K562 (cell line): ENCODE measurements around the gene NELL1. TPM values are rescaled to one million over a fixed set of nuclear protein-coding genes. Genes with fewer than 3 reads are reported as not detected.

ENCODE experiments used
- ATAC-seq: fragments of 200-7000 bp; cut with Tn5 transposase; 3 replicates; pipeline ENCODE4 v1.9.1; 2020; ENCODE audit warnings: moderate library complexity
- BruUV-seq: library from RNA; stranded (reverse); fragments of 400-500 nt; replicated peaks from 2 replicates; lab custom pipeline; 2021; lab: Mats Ljungman, UMichigan
- CTCF ChIA-PET: fragments of 300-600 bp; formaldehyde crosslinking; extraction: SDS; loops from one replicate; lab custom pipeline; 2021; ENCODE audit warnings: low intra/inter-chr PET ratio; lab: Yijun Ruan, JAX
- POLR2A ChIA-PET: fragments of 300-600, 350-650 bp; sonication (Branson Sonifier 250); formaldehyde crosslinking; extraction: SDS; loops from one replicate; lab custom pipeline; 2021; ENCODE audit warnings: antibody characterized with exemption, inconsistent platforms; lab: Yijun Ruan, JAX
- DNase-seq, 4 experiments: peaks; one replicate each; pipeline versions ENCODE4 v3.0.0 to v3.0.0-alpha.2; 2011 to 2018; ENCODE audit warnings: low spot score in 3 of 4, mixed read lengths in 3 of 4; ENCODE audit errors: extremely low read depth in 1 of 4
- FAIRE-seq: peaks from 2 replicates; lab custom pipeline; 2011; peaks lifted over from hg19 to GRCh38; lab: Jason Lieb, UNC
- H2AFZ ChIP-seq: 2 replicates; pipeline ENCODE4 v1.6.0; 2011; ENCODE audit warnings: low read depth, low read length, control low read depth, inconsistent platforms
- H3K27ac ChIP-seq: fragments of 200-600 bp; 3 replicates; pipeline ENCODE4 v1.8.0; 2011; ENCODE audit warnings: low read depth, mild to moderate bottlenecking, control low read depth, inconsistent platforms, low read length, moderate library complexity, mixed read lengths; ENCODE audit errors: extremely low read depth
- H3K27me3 ChIP-seq, 2 experiments: fragments of 300-600 bp in 1 of 2; 2 replicates in 1 of 2; 3 replicates in 1 of 2; pipeline versions ENCODE4 v1.6.0 to v1.8.0; 2011; ENCODE audit warnings: inconsistent platforms in 2 of 2, low read length in 2 of 2, mild to moderate bottlenecking in 1 of 2, mixed read lengths in 1 of 2, moderate library complexity in 1 of 2; ENCODE audit not compliant: control insufficient read depth in 2 of 2, insufficient read depth in 2 of 2
- H3K36me3 ChIP-seq: fragments of 300-600 bp; 3 replicates; pipeline ENCODE4 v1.8.0; 2011; ENCODE audit warnings: mild to moderate bottlenecking, low read length, inconsistent platforms; ENCODE audit not compliant: control insufficient read depth, insufficient read depth
- H3K4me1 ChIP-seq, 2 experiments: fragments of 200-600 bp in 1 of 2; replicated peaks in 1 of 2; 2 replicates in 1 of 2; 3 replicates in 1 of 2; pipeline versions ENCODE4 v1.5.1 to v1.8.0; 2011; ENCODE audit warnings: inconsistent platforms in 2 of 2, low read length in 2 of 2, mild to moderate bottlenecking in 1 of 2, mixed read lengths in 1 of 2, moderate library complexity in 1 of 2; ENCODE audit not compliant: control insufficient read depth in 2 of 2, insufficient read depth in 2 of 2
- H3K4me2 ChIP-seq: 2 replicates; pipeline ENCODE4 v1.6.1; 2011; ENCODE audit warnings: low read length, control low read depth, inconsistent platforms, mixed read lengths; ENCODE audit not compliant: insufficient read depth
- H3K4me3 ChIP-seq: fragments of 200-600 bp; sonication (generic), shearing (Covaris generic); 2 replicates; pipeline ENCODE4 v1.5.1; 2016; ENCODE audit warnings: control low read depth, inconsistent platforms
- H3K79me2 ChIP-seq: fragments of 200-600 bp; 3 replicates; pipeline ENCODE4 v1.8.0; 2011; ENCODE audit warnings: low read length, inconsistent platforms; ENCODE audit not compliant: control insufficient read depth, insufficient read depth
- H3K9ac ChIP-seq, 2 experiments: 2 replicates each; pipeline versions ENCODE4 v1.6.0 to v1.6.1; 2011; ENCODE audit warnings: low read depth in 2 of 2, low read length in 2 of 2, control low read depth in 1 of 2, inconsistent platforms in 1 of 2, mild to moderate bottlenecking in 1 of 2, mixed read lengths in 1 of 2; ENCODE audit not compliant: insufficient read depth in 1 of 2
- H3K9me1 ChIP-seq: one replicate; pipeline ENCODE4 v1.6.0; 2011; ENCODE audit warnings: inconsistent platforms, mild to moderate bottlenecking, low read length, moderate library complexity; ENCODE audit not compliant: control insufficient read depth, insufficient read depth
- H3K9me3 ChIP-seq: replicated peaks from 2 replicates; pipeline ENCODE4 v1.5.1; 2011; ENCODE audit warnings: low read depth, low read length, inconsistent platforms; ENCODE audit not compliant: control insufficient read depth, insufficient read depth
- H4K20me1 ChIP-seq: replicated peaks from 2 replicates; pipeline ENCODE4 v1.6.1; 2011; ENCODE audit warnings: low read length, inconsistent platforms, mixed read lengths; ENCODE audit not compliant: control insufficient read depth, insufficient read depth
- FOXM1 ChIP-seq, 2 experiments: fragments of 450-650 bp in 1 of 2; sonication (generic) in 1 of 2; formaldehyde crosslinking in 1 of 2; IDR thresholded peaks; 2 replicates each; pipeline versions ENCODE4 v1.6.1 to v1.9.0; 2017 to 2022; ENCODE audit warnings: low read depth in 2 of 2, mild to moderate bottlenecking in 2 of 2, missing genetic modification reagents in 1 of 2, moderate library complexity in 1 of 2
- FUS ChIP-seq: fragments of 200-400 bp; formaldehyde crosslinking; optimal IDR thresholded peaks from 2 replicates; pipeline ENCODE3; 2017; ENCODE audit warnings: low read depth, low read length
- HMG20A ChIP-seq: fragments of 450-650 bp; formaldehyde crosslinking; conservative IDR thresholded peaks from 2 replicates; pipeline ENCODE4 v1.4.0; 2020; ENCODE audit warnings: mild to moderate bottlenecking, mixed read lengths
- HSF4 ChIP-seq: fragments of 250-450 bp; sonication (Bioruptor Pico); IDR thresholded peaks from 2 replicates; pipeline ENCODE4 v2.1.2; 2022; ENCODE audit warnings: mild to moderate bottlenecking, moderate library complexity, borderline replicate concordance
- KHSRP ChIP-seq: fragments of 450-650 bp; IDR thresholded peaks from 2 replicates; pipeline ENCODE4 v1.6.1; 2017
- MAFF ChIP-seq: IDR thresholded peaks from 2 replicates; pipeline ENCODE4 v1.6.1; 2012; ENCODE audit warnings: low read length, improper control_type of control experiment
- NCOR1 ChIP-seq: fragments of 450-650 bp; IDR thresholded peaks from 2 replicates; pipeline ENCODE4 v1.6.1; 2016; ENCODE audit warnings: mild to moderate bottlenecking, moderate library complexity
- NELFE ChIP-seq: IDR thresholded peaks from 2 replicates; pipeline ENCODE4 v1.6.1; 2011; ENCODE audit warnings: mild to moderate bottlenecking; ENCODE audit not compliant: insufficient read depth, insufficient read length
- NR4A1 ChIP-seq, 2 experiments: fragments of 250-450 bp in 1 of 2; fragments of 450-650 bp in 1 of 2; sonication (Bioruptor Pico) in 1 of 2; IDR thresholded peaks; 2 replicates each; pipeline versions ENCODE4 v1.4.0 to v1.6.1; 2016 to 2020; ENCODE audit warnings: mild to moderate bottlenecking in 2 of 2, missing compliant biosample characterization in 1 of 2, missing genetic modification characterization in 1 of 2, moderate library complexity in 1 of 2
- PML ChIP-seq: IDR thresholded peaks from 2 replicates; pipeline ENCODE4 v1.6.1; 2012; ENCODE audit warnings: low read length, inconsistent platforms
- RBM25 ChIP-seq: fragments of 200-400 bp; formaldehyde crosslinking; IDR thresholded peaks from 2 replicates; pipeline ENCODE4 v1.6.1; 2018; ENCODE audit warnings: low read length, low read depth, moderate library complexity; ENCODE audit not compliant: severe bottlenecking
- STAG1 ChIP-seq: sonication (generic); formaldehyde crosslinking; IDR thresholded peaks from 2 replicates; pipeline ENCODE4 v1.5.0; 2020; ENCODE audit warnings: missing genetic modification reagents, borderline replicate concordance
- ZBTB7A ChIP-seq: IDR thresholded peaks from 2 replicates; pipeline ENCODE4 v1.6.1; 2011; ENCODE audit warnings: low read depth, mild to moderate bottlenecking, low read length, moderate library complexity, borderline replicate concordance; ENCODE audit not compliant: control insufficient read depth
- WGBS: fragments of 100-300 bp; shearing (Covaris generic); methylation state at CpG from one replicate; pipeline ENCODE4 v1.1.6; 2016; ENCODE audit warnings: low coverage, mixed read lengths; ENCODE audit not compliant: insufficient coverage; ENCODE audit errors: missing lambda C conversion rate; 5-methylcytosine and 5-hydroxymethylcytosine counted together
- in situ Hi-C: fragments of 300-500 bp; cut with MboI; formaldehyde crosslinking; loops from 4 replicates; pipeline ENCODE4 v1.15.0; 2018; ENCODE audit warnings: inconsistent platforms, mixed read lengths
- intact Hi-C: fragments of 100-400 bp; cut with micrococcal nuclease; formaldehyde crosslinking; loops from 2 replicates; pipeline ENCODE4 v1.14.2; 2022
- polyA plus RNA-seq, 8 experiments: library from polyadenylated mRNA; depleted of rRNA in 4 of 8; stranded (reverse) in 5 of 8; unstranded in 3 of 8; fragments of >200 nt; fragmentation: Nextera tagmentation in 2 of 8; fragmentation: Illumina TruSeq in 1 of 8; extraction: Ambion mirVana in 2 of 8; extraction: Trizol in 1 of 8; gene quantifications; 2 replicates each; pipeline versions ENCODE4 v1.2.1 to v1.2.3, GENCODE V29; 2011 to 2014; ENCODE audit warnings: inconsistent platforms in 1 of 8, missing spikeins in 1 of 8
- total RNA-seq, 7 experiments: library from RNA; depleted of rRNA in 6 of 7; stranded (reverse); fragments of >200 nt in 6 of 7; fragmentation: Illumina TruSeq in 2 of 7; extraction: Trizol in 2 of 7; gene quantifications; 2 replicates each; pipeline versions ENCODE4 v1.2.1 to v1.2.3, GENCODE V29; 2011 to 2021; ENCODE audit warnings: low replicate concordance in 1 of 7

NELL1 gene
- total and polyA plus RNA-seq, 9 of the 15 experiments (the other 6 are each of a cell fraction or from before 2014, with no cell fraction given): not detected

- no peak for TF ChIP-seq HMG20A (CRISPR knock-in tag)
- no peak for TF ChIP-seq RBM25
- TF ChIP-seq, all 486 proteins: peak for 0
Measured at GRCh38 chr11:21254055-21254454, 584.7 kb downstream of the NELL1 start (continued).

GRCh38 chr11:21254790-21255189, 585.4 kb downstream of the NELL1 start:
- H3K79me2 ChIP-seq: no peaks in the 10 kb centered on the region
- ATAC-seq: no peak
- WGBS: 0% methylated on average over 3 of the region's 3 CpGs
- DNase-seq: no peak
- H3K9ac ChIP-seq: no peak overlapping the region
- ChIA-PET POLR2A (no interaction called here), CTCF (no interaction called here)
- no peaks in the 10 kb centered on the region for H3K9me3 ChIP-seq
- H3K9me1 ChIP-seq: no peaks in the 10 kb centered on the region
- intact Hi-C loops: no loop called here
- no peak overlapping the region for H2AFZ ChIP-seq
- in situ Hi-C loops: no loop called here
- no TSS peak for BruUV-seq
- H3K4me2 ChIP-seq: no peak overlapping the region
- no peak overlapping the region for H3K4me3 ChIP-seq
- H4K20me1 ChIP-seq: no peaks in the 10 kb centered on the region
- no peak for FAIRE-seq
- no peak for TF ChIP-seq PML
- TF ChIP-seq FUS: no peak
- no peak for TF ChIP-seq NELFE
- no peak for TF ChIP-seq KHSRP
- no peak for TF ChIP-seq MAFF
- TF ChIP-seq FOXM1 (IDR thresholded peaks at IDR 0.05; ENCODE audit: low read depth): no peak
- TF ChIP-seq FOXM1 (CRISPR knock-in tag; IDR thresholded peaks at IDR 0.05; ENCODE audit: low read depth): no peak
- TF ChIP-seq STAG1 (CRISPR knock-in tag): no peak
- TF ChIP-seq NR4A1 (CRISPR knock-in tag; IDR thresholded peaks at IDR 0.05): no peak
- TF ChIP-seq NR4A1 (tag; IDR thresholded peaks at IDR 0.05): no peak
- TF ChIP-seq NCOR1: no peak
- no peak for TF ChIP-seq ZBTB7A
- no peak for TF ChIP-seq HSF4
- no peaks in the 10 kb centered on the region for H3K4me1 ChIP-seq
- H3K36me3 ChIP-seq: no peaks in the 10 kb centered on the region
- H3K27me3 ChIP-seq: no peaks in the 10 kb centered on the region
- H3K27ac ChIP-seq: no peak overlapping the region
